ENCODE data around the gene RELL2. TPM values are rescaled to one million over a fixed set of nuclear protein-coding genes. Genes with fewer than 3 reads are reported as not detected.

RELL2 gene
- total RNA-seq, 4 donors from 2014 or later, result 4.3 to 10.4 (median 6.4) TPM

DNA sequence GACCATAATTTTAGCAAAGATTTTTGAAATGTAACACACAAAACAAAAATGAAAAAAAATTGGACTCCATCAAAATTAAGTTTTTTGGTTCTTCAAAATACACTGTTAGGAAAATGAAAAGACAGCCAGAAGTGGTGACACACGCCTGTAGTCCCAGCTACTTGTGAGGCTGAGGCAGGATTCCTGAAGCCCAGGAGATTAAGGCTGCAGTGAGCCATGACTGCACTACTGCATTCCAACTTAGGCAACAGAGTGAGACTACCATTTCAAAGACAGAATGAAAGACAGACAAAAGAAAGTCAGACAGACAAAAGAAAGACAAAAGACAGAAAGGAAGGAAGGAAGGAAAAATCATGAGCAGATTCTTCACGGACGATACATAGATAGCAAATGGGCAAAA is 25.5 kb upstream of the RELL2 start:
- H3K36me3 ChIP-seq, result peaks cover 0 to 17% (median 0%) of the 10 kb centered on the region in 3 donors
- intact Hi-C loops (cut with DNase I), result no loop called here
- no peaks in the 10 kb centered on the region for H3K9me3 ChIP-seq
- TF ChIP-seq POLR2A (IDR thresholded peaks at IDR 0.05), result no peak
- TF ChIP-seq, protein P1, sequence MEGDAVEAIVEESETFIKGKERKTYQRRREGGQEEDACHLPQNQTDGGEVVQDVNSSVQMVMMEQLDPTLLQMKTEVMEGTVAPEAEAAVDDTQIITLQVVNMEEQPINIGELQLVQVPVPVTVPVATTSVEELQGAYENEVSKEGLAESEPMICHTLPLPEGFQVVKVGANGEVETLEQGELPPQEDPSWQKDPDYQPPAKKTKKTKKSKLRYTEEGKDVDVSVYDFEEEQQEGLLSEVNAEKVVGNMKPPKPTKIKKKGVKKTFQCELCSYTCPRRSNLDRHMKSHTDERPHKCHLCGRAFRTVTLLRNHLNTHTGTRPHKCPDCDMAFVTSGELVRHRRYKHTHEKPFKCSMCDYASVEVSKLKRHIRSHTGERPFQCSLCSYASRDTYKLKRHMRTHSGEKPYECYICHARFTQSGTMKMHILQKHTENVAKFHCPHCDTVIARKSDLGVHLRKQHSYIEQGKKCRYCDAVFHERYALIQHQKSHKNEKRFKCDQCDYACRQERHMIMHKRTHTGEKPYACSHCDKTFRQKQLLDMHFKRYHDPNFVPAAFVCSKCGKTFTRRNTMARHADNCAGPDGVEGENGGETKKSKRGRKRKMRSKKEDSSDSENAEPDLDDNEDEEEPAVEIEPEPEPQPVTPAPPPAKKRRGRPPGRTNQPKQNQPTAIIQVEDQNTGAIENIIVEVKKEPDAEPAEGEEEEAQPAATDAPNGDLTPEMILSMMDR (IDR thresholded peaks at IDR 0.05), result peak in 1 of 6 experiments; percentile 9
- DNase-seq, result no peak
- H3K4me3 ChIP-seq, result no peak overlapping the region
- no peaks in the 10 kb centered on the region for H3K27me3 ChIP-seq
- peaks cover 3 to 52% (median 10%) of the 10 kb centered on the region in 3 donors for H3K4me1 ChIP-seq
- H3K27ac ChIP-seq, result peak overlapping the region in 1 of 4 donors; percentile 1
- 63 to 84% methylated on average over 3 of the region's 3 CpGs for WGBS, 2 donors

DNA sequence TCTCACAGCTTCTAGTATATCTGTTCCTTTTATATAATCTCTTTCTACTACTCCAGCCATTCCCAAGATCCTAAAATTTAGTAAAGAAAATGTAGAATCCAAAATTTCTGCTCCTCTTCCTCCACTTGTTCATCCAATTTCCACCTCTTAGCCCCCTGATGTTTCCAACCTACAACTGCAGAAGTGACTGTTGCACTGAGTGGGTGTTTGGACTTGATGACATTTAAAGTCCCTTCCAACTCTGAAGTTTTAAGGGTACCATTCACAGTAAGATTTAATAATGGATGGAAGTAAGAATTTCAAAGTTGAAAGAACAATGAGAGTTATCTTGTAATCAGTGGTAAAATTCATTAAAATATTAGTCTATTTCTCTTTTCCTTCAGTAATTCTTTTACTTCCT is 23.5 kb upstream of the RELL2 start:
- intact Hi-C loops (cut with DNase I), result no loop called here
- no peak overlapping the region for H3K27ac ChIP-seq
- no peaks in the 10 kb centered on the region for H3K27me3 ChIP-seq
- DNase-seq, result no peak
- no peak for TF ChIP-seq POLR2A (IDR thresholded peaks at IDR 0.05)
- TF ChIP-seq, protein P1 (IDR thresholded peaks at IDR 0.05), result no peak
- no peaks in the 10 kb centered on the region for H3K9me3 ChIP-seq
- peaks cover 0 to 17% (median 0%) of the 10 kb centered on the region in 3 donors for H3K36me3 ChIP-seq
- H3K4me1 ChIP-seq, result peaks cover 17 to 70% (median 23%) of the 10 kb centered on the region in 3 donors
- no peak overlapping the region for H3K4me3 ChIP-seq

DNA sequence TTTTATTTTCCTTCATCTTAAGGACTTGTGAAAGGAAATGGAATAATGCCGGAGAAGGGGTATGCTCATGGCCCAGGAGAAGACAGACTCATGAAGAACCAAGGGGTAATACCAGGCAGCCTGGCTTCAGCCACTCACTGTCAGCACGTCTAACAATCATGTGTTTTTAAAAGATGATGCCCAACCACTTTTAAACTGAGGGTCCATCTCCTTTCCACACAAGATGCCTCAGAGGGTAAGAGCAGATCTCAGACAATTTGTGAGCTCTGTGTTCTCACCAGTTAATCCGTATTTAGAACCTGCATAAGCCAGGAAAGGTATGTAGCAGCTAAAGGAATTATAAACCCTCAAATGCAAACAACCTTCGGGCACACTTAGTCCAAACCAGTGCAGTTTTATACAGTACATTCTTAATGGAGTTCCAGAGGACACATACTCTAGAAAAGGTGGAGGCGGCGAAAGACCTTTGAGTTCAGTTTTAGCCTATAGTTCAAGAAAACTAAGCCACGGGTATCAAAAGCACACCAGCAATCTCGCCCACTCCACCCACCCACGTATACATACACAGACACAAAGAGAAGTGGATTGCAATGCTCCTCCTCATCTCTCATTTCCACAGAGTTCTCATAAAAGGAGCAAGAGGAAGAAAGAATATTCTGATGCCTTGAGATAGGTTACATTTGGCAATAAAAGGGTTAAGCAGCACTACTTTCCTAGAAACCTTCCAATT is 20.6 kb upstream of the RELL2 start:
- no peaks in the 10 kb centered on the region for H3K27me3 ChIP-seq
- H3K9me3 ChIP-seq, result no peaks in the 10 kb centered on the region
- TF ChIP-seq POLR2A (IDR thresholded peaks at IDR 0.05), result no peak
- TF ChIP-seq, protein P1 (IDR thresholded peaks at IDR 0.05), result no peak
- intact Hi-C loops (cut with DNase I), result no loop called here
- WGBS, 2 donors, result 43 to 58% methylated on average over 9 of the region's 9 CpGs
- peak overlapping the region in 3 of 4 donors; percentile 76 to 100 (median 90) for H3K4me3 ChIP-seq
- H3K27ac ChIP-seq, result peak overlapping the region in 3 of 4 donors; percentile 97 to 99 (median 97)
- peaks cover 0 to 23% (median 6%) of the 10 kb centered on the region in 3 donors for H3K36me3 ChIP-seq
- peaks cover 17 to 65% (median 26%) of the 10 kb centered on the region in 3 donors for H3K4me1 ChIP-seq
- no peak for DNase-seq

DNA sequence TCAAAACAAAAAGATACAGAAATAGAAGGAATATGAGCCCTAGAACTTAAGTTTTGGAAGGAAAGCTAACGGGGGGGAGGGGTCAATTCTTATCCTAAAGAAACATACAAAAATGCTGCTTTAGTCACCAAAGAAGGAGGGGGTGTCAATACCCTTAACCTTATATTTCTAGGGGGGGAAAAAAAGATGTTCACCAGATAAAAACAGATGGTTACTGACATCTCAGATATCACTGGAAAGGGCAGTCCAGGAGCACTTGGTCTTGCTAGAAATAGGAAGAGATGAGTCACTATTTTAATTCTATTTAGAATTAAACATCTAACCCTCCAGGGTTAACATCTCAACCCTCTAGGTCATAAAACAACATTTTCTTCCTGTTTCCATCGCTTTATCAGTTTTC is 19.7 kb upstream of the RELL2 start:
- peak overlapping the region in 3 of 4 donors; percentile 76 to 100 (median 90) for H3K4me3 ChIP-seq
- peaks cover 17 to 55% (median 21%) of the 10 kb centered on the region in 3 donors for H3K4me1 ChIP-seq
- H3K9me3 ChIP-seq, result no peaks in the 10 kb centered on the region
- H3K27ac ChIP-seq, result peak overlapping the region; percentile 97 to 99 (median 97)
- WGBS, 2 donors, result 28 to 31% methylated on average over 2 of the region's 2 CpGs
- no peaks in the 10 kb centered on the region for H3K27me3 ChIP-seq
- intact Hi-C loops (cut with DNase I), result no loop called here
- TF ChIP-seq, protein P1 (IDR thresholded peaks at IDR 0.05), result no peak
- no peak for TF ChIP-seq POLR2A (IDR thresholded peaks at IDR 0.05)
- DNase-seq, result no peak
- H3K36me3 ChIP-seq, result peaks cover 0 to 26% (median 9%) of the 10 kb centered on the region in 3 donors

DNA sequence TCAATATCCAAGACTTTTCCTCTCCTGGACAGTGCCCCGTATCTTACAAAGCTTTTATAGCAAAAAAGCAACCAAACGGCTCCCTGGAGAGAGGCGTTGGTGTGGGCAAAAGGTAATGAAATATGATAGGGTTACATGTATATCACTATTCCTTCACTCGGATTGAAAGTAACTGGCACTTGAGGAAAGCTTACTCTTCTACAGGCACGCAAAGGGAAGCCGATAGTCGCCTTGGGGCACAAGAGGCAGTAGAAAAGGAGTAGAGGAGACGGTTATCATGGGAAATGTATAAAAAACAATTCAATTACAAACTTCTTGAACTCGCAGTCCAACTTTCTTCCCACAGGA is 19.1 kb upstream of the RELL2 start:
- DNase-seq, result no peak
- WGBS, 2 donors, result 4 to 5% methylated on average over 9 of the region's 9 CpGs
- no peak for TF ChIP-seq POLR2A (IDR thresholded peaks at IDR 0.05)
- H3K27ac ChIP-seq, result peak overlapping the region; percentile 97 to 99 (median 97)
- H3K36me3 ChIP-seq, result peaks cover 0 to 30% (median 13%) of the 10 kb centered on the region in 3 donors
- peaks cover 17 to 50% (median 21%) of the 10 kb centered on the region in 3 donors for H3K4me1 ChIP-seq
- intact Hi-C loops (cut with DNase I), result no loop called here
- peak overlapping the region; percentile 76 to 100 (median 84) for H3K4me3 ChIP-seq
- H3K27me3 ChIP-seq, result no peaks in the 10 kb centered on the region
- no peaks in the 10 kb centered on the region for H3K9me3 ChIP-seq
